GM12801 (cell line): ENCODE measurements around the gene ICA1.

ENCODE experiments used
- TF ChIP-seq, protein P1 (sequence below): IDR thresholded peaks from one replicate; pipeline ENCODE4 v1.5.1; 2011; ENCODE audit warnings: control low read depth; ENCODE audit not compliant: insufficient read length; ENCODE audit errors: extremely low read depth

ICA1 gene

DNA sequence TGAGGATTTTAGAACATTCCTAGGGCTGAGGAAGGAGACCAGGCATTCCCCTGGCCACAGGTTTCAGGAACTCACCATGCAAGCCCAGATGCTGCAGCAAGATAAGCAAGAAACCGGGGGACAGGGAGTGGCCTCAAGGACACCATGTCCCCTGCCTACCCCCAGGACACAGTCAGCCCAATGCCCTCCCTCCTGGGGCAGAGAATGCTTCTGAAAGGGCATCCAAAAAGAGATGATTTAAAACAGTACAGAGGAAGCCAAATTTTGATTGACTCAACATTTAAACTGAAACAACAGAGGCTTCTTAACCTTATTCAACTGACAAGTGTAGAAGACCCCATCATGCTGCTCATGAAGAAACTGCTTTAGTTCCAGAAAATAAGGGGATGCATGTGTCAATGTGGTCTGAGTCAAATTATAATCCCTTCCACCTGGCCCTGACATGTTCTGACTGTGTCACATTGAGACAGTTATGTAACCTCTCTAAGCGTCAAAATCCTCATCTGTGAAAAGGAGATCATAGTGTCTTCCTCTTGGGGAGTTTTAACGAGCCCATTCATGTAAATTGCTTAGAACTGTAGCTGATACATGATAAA is 60.0 kb downstream of the ICA1 start:
- TF ChIP-seq, protein P1, sequence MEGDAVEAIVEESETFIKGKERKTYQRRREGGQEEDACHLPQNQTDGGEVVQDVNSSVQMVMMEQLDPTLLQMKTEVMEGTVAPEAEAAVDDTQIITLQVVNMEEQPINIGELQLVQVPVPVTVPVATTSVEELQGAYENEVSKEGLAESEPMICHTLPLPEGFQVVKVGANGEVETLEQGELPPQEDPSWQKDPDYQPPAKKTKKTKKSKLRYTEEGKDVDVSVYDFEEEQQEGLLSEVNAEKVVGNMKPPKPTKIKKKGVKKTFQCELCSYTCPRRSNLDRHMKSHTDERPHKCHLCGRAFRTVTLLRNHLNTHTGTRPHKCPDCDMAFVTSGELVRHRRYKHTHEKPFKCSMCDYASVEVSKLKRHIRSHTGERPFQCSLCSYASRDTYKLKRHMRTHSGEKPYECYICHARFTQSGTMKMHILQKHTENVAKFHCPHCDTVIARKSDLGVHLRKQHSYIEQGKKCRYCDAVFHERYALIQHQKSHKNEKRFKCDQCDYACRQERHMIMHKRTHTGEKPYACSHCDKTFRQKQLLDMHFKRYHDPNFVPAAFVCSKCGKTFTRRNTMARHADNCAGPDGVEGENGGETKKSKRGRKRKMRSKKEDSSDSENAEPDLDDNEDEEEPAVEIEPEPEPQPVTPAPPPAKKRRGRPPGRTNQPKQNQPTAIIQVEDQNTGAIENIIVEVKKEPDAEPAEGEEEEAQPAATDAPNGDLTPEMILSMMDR: no peak

DNA sequence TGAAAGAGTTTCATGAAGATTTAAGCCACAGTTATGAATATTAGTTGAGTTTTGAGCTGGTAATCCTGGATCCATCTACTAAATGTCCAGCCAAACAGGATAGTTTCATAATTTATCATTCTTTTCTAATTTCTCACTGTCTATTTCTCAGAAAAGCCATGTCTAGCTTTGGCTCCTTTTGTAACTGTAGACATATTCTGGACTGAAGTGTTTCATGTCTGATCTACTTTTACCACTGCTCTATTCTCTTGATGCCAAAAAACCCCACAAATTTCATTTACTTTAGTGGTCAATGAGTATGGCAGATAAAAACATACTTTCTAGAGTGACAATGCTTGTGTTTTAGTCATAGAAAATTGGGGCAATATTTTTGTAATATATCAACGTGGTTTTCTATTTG is 61.2 kb downstream of the ICA1 start:
- TF ChIP-seq, protein P1: no peak

DNA sequence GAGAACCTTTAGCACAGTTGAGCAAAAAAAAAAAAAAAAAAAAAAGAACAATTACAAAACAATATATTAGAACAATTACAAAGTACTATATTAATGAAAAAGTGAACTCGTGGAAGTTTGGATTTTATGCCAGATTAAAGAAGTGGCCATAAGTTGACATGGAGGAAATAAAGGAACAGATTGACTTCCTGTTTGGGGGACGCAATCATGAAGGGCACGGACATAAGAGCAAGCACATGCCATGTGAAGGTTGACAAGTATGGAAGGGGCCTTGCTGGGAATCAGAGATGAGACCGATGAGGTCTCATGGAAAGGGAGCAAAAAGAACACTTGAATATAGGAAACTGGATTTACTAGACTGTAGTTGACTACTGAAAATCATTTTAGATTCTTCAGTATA is 61.7 kb downstream of the ICA1 start:
- TF ChIP-seq, protein P1: no peak

DNA sequence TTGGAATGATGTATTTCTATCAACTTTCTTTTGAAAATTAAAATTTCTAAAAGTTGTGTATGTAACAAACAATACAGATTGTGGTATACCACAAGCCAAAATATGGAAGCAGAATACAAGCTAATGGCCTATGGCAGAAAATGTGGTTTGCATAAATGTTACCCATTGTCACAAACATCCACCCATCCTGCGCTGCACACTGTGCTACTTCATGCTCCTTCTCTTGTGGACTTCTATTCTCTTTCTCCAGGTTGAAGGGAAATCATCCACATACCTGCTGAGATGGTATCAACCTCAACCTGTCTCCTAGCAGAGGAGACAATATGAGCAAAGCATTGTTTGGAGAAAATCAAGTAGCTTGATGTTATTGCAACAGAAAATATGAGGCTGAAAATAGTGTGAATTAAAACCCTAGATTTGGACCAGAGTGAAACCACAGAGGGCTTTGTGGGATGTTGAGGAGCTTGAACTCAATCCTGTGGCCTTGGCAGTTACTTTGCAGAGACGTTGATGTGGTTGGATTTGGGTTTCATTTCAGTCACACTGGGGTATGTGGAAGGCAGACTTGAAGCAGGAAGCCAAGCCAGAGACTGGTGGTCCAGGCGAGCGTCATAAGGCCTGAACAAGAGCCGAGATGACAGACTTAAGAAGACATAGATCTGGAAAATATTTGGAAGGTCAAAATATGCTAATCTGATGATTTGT is 63.8 kb downstream of the ICA1 start:
- TF ChIP-seq, protein P1: no peak

DNA sequence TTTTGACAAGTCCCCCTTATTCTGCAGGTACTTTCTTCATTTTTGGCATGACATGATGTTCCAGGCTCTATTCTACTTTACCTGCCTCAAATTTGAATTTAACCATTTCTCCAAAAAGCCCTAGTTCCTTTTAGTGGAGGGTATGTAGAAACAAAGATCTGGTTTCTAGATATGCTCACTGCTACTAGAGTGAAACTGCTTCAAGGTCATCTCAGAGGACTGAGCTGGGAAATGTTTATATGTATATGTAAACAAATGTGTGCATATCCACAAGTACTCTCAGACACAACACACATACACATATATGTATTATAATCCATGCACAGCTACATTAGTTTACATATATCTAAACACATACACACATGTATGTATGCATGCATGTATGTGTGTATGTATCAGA is 69.1 kb downstream of the ICA1 start:
- TF ChIP-seq, protein P1: no peak

DNA sequence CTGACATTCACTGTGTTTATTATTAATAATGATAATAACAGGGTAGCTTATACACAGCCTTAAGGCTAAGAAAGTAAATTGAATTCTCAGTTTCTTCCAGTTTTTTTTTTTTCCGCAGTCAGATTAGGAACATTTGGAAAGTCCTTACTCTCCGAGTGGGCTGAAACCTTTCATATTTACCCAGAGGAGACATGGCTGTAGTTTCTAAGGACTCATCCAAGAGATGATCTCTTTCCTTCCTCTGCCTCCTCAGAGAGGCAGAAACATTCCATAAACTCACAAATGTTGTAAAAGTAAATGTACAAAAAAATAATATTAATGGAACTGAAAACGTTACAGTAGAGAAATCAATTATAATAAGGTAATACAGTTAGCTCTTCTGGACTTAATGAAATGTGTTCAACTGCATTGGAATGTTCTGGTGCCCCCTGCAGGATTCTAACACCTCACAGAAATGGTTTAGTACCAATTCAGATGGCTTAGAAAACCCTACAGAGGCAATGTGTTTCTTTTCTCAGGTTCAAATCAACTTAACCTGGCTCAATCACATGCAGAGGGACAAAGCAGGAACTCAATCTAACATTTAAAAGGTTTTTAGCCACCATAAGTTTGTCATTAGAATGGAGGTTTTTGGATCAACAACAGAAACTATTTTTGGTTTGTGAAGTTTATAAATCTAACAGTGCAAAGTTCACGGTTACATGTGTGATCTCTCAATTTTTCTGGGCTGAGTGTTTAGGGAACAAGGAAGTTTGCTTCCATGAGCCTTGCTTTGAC is 71.7 kb downstream of the ICA1 start:
- TF ChIP-seq, protein P1: no peak

DNA sequence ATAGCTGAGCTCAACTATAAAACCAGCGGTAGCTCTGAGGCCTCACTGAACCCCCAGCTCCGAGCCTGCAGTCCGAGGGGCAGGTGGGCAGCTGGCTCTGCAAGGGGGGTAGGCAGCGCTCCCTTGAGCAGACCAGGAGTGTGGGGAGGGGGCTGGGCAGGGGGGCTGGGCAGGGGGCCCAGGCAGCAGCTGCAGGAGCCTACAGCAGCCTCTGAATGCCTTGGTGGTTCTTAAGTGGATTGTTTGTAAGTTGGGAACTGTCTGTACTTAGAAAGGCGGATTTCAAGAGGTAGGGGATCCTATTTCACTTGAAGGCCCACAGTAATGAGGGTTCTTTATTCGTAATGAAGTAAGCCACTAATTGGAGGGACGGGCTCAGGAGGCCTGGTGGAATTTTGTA is 72.3 kb downstream of the ICA1 start:
- TF ChIP-seq, protein P1: no peak
